Measurements from ENCODE around the gene DNAH3.

Gene DNAH3

DNA sequence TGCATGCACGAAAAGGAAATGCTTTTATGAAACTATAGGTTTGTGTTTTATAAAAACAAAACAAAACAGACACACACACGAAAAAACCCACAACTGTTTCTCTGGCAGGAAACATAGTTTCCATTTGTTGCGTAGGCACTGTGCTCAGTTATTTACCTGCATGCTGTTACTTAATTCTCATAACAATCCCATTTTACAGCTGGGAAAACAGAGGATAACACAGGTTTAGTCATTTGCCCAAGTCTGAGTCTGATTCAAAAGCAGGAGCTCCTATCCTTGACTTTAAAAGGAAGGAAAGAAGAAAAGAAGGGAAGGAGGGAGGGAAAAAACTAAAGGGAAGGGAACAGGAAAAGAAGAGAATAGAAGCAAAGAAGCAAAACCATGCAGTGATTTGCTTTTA, 117.4 kb downstream of the DNAH3 start:
- no peak overlapping the region for H2AFZ ChIP-seq (ENCODE audit: low read length)
- no peaks in the 10 kb centered on the region for H3K4me1 ChIP-seq (ENCODE audit: insufficient read depth, low read length, severe bottlenecking)
- H3K79me2 ChIP-seq (ENCODE audit: insufficient read depth, low read length), result no peaks in the 10 kb centered on the region
- TF ChIP-seq EZH2 (IDR thresholded peaks at IDR 0.05; ENCODE audit: borderline replicate concordance, low read length), result no peak
- TF ChIP-seq, protein P1, sequence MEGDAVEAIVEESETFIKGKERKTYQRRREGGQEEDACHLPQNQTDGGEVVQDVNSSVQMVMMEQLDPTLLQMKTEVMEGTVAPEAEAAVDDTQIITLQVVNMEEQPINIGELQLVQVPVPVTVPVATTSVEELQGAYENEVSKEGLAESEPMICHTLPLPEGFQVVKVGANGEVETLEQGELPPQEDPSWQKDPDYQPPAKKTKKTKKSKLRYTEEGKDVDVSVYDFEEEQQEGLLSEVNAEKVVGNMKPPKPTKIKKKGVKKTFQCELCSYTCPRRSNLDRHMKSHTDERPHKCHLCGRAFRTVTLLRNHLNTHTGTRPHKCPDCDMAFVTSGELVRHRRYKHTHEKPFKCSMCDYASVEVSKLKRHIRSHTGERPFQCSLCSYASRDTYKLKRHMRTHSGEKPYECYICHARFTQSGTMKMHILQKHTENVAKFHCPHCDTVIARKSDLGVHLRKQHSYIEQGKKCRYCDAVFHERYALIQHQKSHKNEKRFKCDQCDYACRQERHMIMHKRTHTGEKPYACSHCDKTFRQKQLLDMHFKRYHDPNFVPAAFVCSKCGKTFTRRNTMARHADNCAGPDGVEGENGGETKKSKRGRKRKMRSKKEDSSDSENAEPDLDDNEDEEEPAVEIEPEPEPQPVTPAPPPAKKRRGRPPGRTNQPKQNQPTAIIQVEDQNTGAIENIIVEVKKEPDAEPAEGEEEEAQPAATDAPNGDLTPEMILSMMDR (IDR thresholded peaks at IDR 0.05; ENCODE audit: low read length), result no peak
- no peaks in the 10 kb centered on the region for H3K36me3 ChIP-seq (ENCODE audit: insufficient read depth, low read length)
- no peak overlapping the region for H3K4me2 ChIP-seq (ENCODE audit: low read length)
- no peaks in the 10 kb centered on the region for H3K9me3 ChIP-seq (ENCODE audit: low read length)
- H4K20me1 ChIP-seq (ENCODE audit: insufficient read depth, low read length), result no peaks in the 10 kb centered on the region
- H3K9me2 ChIP-seq (ENCODE audit: low read depth, low read length), result no peaks in the 10 kb centered on the region
- H3F3A ChIP-seq (ENCODE audit: insufficient read depth, low read length), result no peaks in the 10 kb centered on the region
- no peak overlapping the region for H3K4me3 ChIP-seq (ENCODE audit: low read depth, low read length, poor library complexity, severe bottlenecking)
- H3K9ac ChIP-seq (ENCODE audit: low read length), result no peak overlapping the region
- H3K27me3 ChIP-seq (ENCODE audit: insufficient read depth, low read length), result no peaks in the 10 kb centered on the region
- H3K27ac ChIP-seq (ENCODE audit: low read depth, low read length, poor library complexity, severe bottlenecking), result no peak overlapping the region

- Histone ChIP-seq H2AFZ (ENCODE audit: low read length) (no peak overlapping the region), H3K4me2 (ENCODE audit: low read length) (no peak overlapping the region), H3K27me3 (ENCODE audit: insufficient read depth, low read length) (no peaks in the 10 kb centered on the region), H3K9me3 (ENCODE audit: low read length) (no peaks in the 10 kb centered on the region), H3K4me3 (ENCODE audit: low read depth, low read length, poor library complexity, severe bottlenecking) (no peak overlapping the region), H3K27ac (ENCODE audit: low read depth, low read length, poor library complexity, severe bottlenecking) (no peak overlapping the region), H3K9ac (ENCODE audit: low read length) (no peak overlapping the region), H3K79me2 (ENCODE audit: insufficient read depth, low read length) (no peaks in the 10 kb centered on the region), H3K36me3 (ENCODE audit: insufficient read depth, low read length) (no peaks in the 10 kb centered on the region), H3K4me1 (ENCODE audit: insufficient read depth, low read length, severe bottlenecking) (no peaks in the 10 kb centered on the region), H3K9me2 (ENCODE audit: low read depth, low read length) (no peaks in the 10 kb centered on the region), H4K20me1 (ENCODE audit: insufficient read depth, low read length) (no peaks in the 10 kb centered on the region), H3F3A (ENCODE audit: insufficient read depth, low read length) (no peaks in the 10 kb centered on the region)
- TF ChIP-seq, protein P1 (IDR thresholded peaks at IDR 0.05; ENCODE audit: low read length), result no peak
- no peak for TF ChIP-seq EZH2 (IDR thresholded peaks at IDR 0.05; ENCODE audit: borderline replicate concordance, low read length)
Observed at GRCh38 chr16:21028728-21029127, 121.9 kb downstream of the DNAH3 start.

DNA sequence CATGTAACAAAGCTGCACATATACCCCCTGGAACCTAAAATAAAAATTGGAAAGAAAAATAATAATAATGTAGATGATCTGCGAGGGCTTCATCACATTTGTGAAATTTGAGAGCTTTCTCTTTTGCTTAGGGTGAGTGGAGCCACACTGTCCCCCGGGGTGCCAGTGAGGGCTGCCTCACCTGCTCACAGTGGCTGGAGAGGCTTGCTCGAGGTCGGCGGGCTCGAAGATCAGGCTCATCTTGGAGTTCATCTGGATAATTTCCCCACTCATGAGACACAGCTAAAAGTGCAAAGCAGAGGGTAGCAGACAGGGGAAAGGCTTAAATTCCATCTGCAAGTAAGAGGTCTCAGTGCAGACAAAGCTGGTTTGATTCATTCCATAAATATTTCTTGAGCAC, 123.8 kb downstream of the DNAH3 start:
- no peaks in the 10 kb centered on the region for H4K20me1 ChIP-seq (ENCODE audit: insufficient read depth, low read length)
- no peak overlapping the region for H2AFZ ChIP-seq (ENCODE audit: low read length)
- no peak overlapping the region for H3K27ac ChIP-seq (ENCODE audit: low read depth, low read length, poor library complexity, severe bottlenecking)
- H3K79me2 ChIP-seq (ENCODE audit: insufficient read depth, low read length), result no peaks in the 10 kb centered on the region
- H3K27me3 ChIP-seq (ENCODE audit: insufficient read depth, low read length), result no peaks in the 10 kb centered on the region
- no peaks in the 10 kb centered on the region for H3K9me2 ChIP-seq (ENCODE audit: low read depth, low read length)
- H3K4me2 ChIP-seq (ENCODE audit: low read length), result no peak overlapping the region
- H3K9ac ChIP-seq (ENCODE audit: low read length), result no peak overlapping the region
- H3F3A ChIP-seq (ENCODE audit: insufficient read depth, low read length), result no peaks in the 10 kb centered on the region
- no peaks in the 10 kb centered on the region for H3K9me3 ChIP-seq (ENCODE audit: low read length)
- no peaks in the 10 kb centered on the region for H3K4me1 ChIP-seq (ENCODE audit: insufficient read depth, low read length, severe bottlenecking)
- no peak for TF ChIP-seq EZH2 (IDR thresholded peaks at IDR 0.05; ENCODE audit: borderline replicate concordance, low read length)
- TF ChIP-seq, protein P1 (IDR thresholded peaks at IDR 0.05; ENCODE audit: low read length), result no peak
- no peak overlapping the region for H3K4me3 ChIP-seq (ENCODE audit: low read depth, low read length, poor library complexity, severe bottlenecking)
- H3K36me3 ChIP-seq (ENCODE audit: insufficient read depth, low read length), result no peaks in the 10 kb centered on the region

All from OCI-LY1 (cell line).